HEK293 (cell line): Measurements from ENCODE around the gene LEO1.

Experiments
- CTCF ChIA-PET: fragments of 350-600 bp; formaldehyde crosslinking; extraction: SDS; loops from one replicate; lab custom pipeline; 2021; ENCODE audit warnings: antibody characterized with exemption; lab: Yijun Ruan, JAX
- POLR2A ChIA-PET: fragments of 300-600 bp; formaldehyde crosslinking; extraction: SDS; loops from one replicate; lab custom pipeline; 2020; ENCODE audit warnings: antibody characterized with exemption, inconsistent platforms; lab: Yijun Ruan, JAX
- H3K27ac ChIP-seq: fragments of 200-500 bp; sonication (Bioruptor generic); 2 replicates; pipeline ENCODE4 v1.5.1; 2014; ENCODE audit warnings: low read depth, low read length, control low read depth, inconsistent platforms; ENCODE audit errors: extremely low read depth
- H3K36me3 ChIP-seq, 2 experiments: fragments of 200-500 bp in 1 of 2; sonication (Bioruptor generic) in 1 of 2; 1 replicate in 1 of 2; 2 replicates in 1 of 2; pipeline ENCODE4 v1.5.1; 2014 to 2017; ENCODE audit warnings: inconsistent platforms in 2 of 2, low read length in 2 of 2; ENCODE audit not compliant: control insufficient read depth in 2 of 2, insufficient read depth in 1 of 2
- H3K4me1 ChIP-seq: fragments of 200-500 bp; sonication (Bioruptor generic); 2 replicates; pipeline ENCODE4 v1.5.1; 2014; ENCODE audit warnings: mild to moderate bottlenecking, low read length, inconsistent platforms; ENCODE audit not compliant: control insufficient read depth, insufficient read depth
- H3K4me3 ChIP-seq: 2 replicates; pipeline ENCODE4 v1.5.1; 2011; ENCODE audit warnings: low read depth, mild to moderate bottlenecking, control low read depth, low read length, moderate library complexity
- H3K9me3 ChIP-seq: fragments of 200-500 bp; sonication (Bioruptor generic); 2 replicates; pipeline ENCODE4 v1.5.1; 2014; ENCODE audit warnings: low read depth, low read length, inconsistent platforms; ENCODE audit not compliant: control insufficient read depth, insufficient read depth
- GLIS2 ChIP-seq: fragments of 450-650 bp; formaldehyde crosslinking; IDR thresholded peaks from 2 replicates; pipeline ENCODE4 v1.5.1; 2016; ENCODE audit warnings: missing biosample characterization, missing genetic modification characterization
- KLF1 ChIP-seq: fragments of 450-650 bp; formaldehyde crosslinking; IDR thresholded peaks from 2 replicates; pipeline ENCODE4 v1.5.1; 2016; ENCODE audit warnings: missing biosample characterization, missing genetic modification characterization
- MEIS1 ChIP-seq: sonication (generic); formaldehyde crosslinking; IDR thresholded peaks from 2 replicates; pipeline ENCODE4 v1.8.1; 2022; ENCODE audit warnings: missing genetic modification reagents, mild to moderate bottlenecking, borderline replicate concordance
- PRDM10 ChIP-seq: fragments of 450-650 bp; formaldehyde crosslinking; IDR thresholded peaks from 2 replicates; pipeline ENCODE4 v1.5.1; 2016; ENCODE audit warnings: missing biosample characterization, missing genetic modification characterization
- TCF7L2 ChIP-seq: IDR thresholded peaks from 2 replicates; pipeline ENCODE4 v1.6.1; 2011; ENCODE audit warnings: low read depth, mild to moderate bottlenecking, inconsistent platforms, low read length, moderate library complexity, borderline replicate concordance
- WT1 ChIP-seq: fragments of 450-650 bp; formaldehyde crosslinking; IDR thresholded peaks from 2 replicates; pipeline ENCODE4 v1.5.1; 2016; ENCODE audit warnings: missing biosample characterization, missing genetic modification characterization
- ZBTB20 ChIP-seq: fragments of 450-650 bp; formaldehyde crosslinking; IDR thresholded peaks from 2 replicates; pipeline ENCODE4 v1.5.1; 2016; ENCODE audit warnings: missing biosample characterization, missing genetic modification characterization
- ZEB2 ChIP-seq: fragments of 450-650 bp; formaldehyde crosslinking; IDR thresholded peaks from 2 replicates; pipeline ENCODE4 v1.5.1; 2016; ENCODE audit warnings: missing biosample characterization, missing genetic modification characterization
- ZNF148 ChIP-seq: fragments of 450-650 bp; formaldehyde crosslinking; IDR thresholded peaks from 2 replicates; pipeline ENCODE4 v1.5.0; 2017; ENCODE audit warnings: missing biosample characterization, missing genetic modification characterization, borderline replicate concordance
- ZNF157 ChIP-seq: fragments of 450-650 bp; formaldehyde crosslinking; IDR thresholded peaks from 2 replicates; pipeline ENCODE4 v1.5.1; 2016; ENCODE audit warnings: missing biosample characterization, missing genetic modification characterization
- ZNF2 ChIP-seq: fragments of 450-650 bp; formaldehyde crosslinking; IDR thresholded peaks from 2 replicates; pipeline ENCODE4 v1.5.1; 2016; ENCODE audit warnings: missing biosample characterization, missing genetic modification characterization
- ZNF324 ChIP-seq: fragments of 450-650 bp; formaldehyde crosslinking; IDR thresholded peaks from 2 replicates; pipeline ENCODE4 v1.5.1; 2016; ENCODE audit warnings: missing biosample characterization, missing genetic modification characterization
- ZNF521 ChIP-seq: fragments of 450-650 bp; formaldehyde crosslinking; IDR thresholded peaks from 2 replicates; pipeline ENCODE4 v1.5.1; 2017; ENCODE audit warnings: missing biosample characterization, mild to moderate bottlenecking, missing genetic modification characterization
- ZNF530 ChIP-seq: fragments of 450-650 bp; formaldehyde crosslinking; IDR thresholded peaks from 2 replicates; pipeline ENCODE4 v1.5.1; 2016; ENCODE audit warnings: low read depth, missing biosample characterization, missing genetic modification characterization
- ZNF561 ChIP-seq: fragments of 450-650 bp; IDR thresholded peaks from 2 replicates; pipeline ENCODE4 v1.5.1; 2018; ENCODE audit warnings: missing biosample characterization, missing genetic modification characterization, borderline replicate concordance
- ZNF571 ChIP-seq: fragments of 450-650 bp; formaldehyde crosslinking; IDR thresholded peaks from 2 replicates; pipeline ENCODE4 v1.5.0; 2017; ENCODE audit warnings: missing biosample characterization, missing genetic modification characterization
- TF ChIP-seq, protein P1 (sequence below): fragments of 450-650 bp; formaldehyde crosslinking; IDR thresholded peaks from 2 replicates; pipeline ENCODE4 v1.5.1; 2016; ENCODE audit warnings: missing biosample characterization, missing genetic modification characterization
- TF ChIP-seq, protein P2 (sequence below): fragments of 450-650 bp; formaldehyde crosslinking; IDR thresholded peaks from 2 replicates; pipeline ENCODE4; 2016; ENCODE audit warnings: missing biosample characterization, missing genetic modification characterization
- TF ChIP-seq, protein P3 (sequence below): fragments of 450-650 bp; formaldehyde crosslinking; IDR thresholded peaks from 2 replicates; pipeline ENCODE4 v1.5.1; 2017; ENCODE audit warnings: missing biosample characterization, mild to moderate bottlenecking, missing genetic modification characterization, moderate library complexity
- TF ChIP-seq, protein P4 (sequence below): fragments of 450-650 bp; formaldehyde crosslinking; IDR thresholded peaks from 2 replicates; pipeline ENCODE4 v1.5.1; 2016; ENCODE audit warnings: missing biosample characterization, missing genetic modification characterization, borderline replicate concordance

Gene LEO1

GRCh38 chr15:51973220-51973619, 1.6 kb upstream of the LEO1 start (continued):
- no peak for TF ChIP-seq ZNF148
- no peak for TF ChIP-seq PRDM10 (tag by site-specific recombination)
- TF ChIP-seq MEIS1 (CRISPR knock-in tag): no peak
- no peak for TF ChIP-seq ZNF571 (tag by site-specific recombination)

- Histone ChIP-seq H3K9me3 (no peaks in the 10 kb centered on the region), H3K27ac (peak overlapping the region; percentile 60; the same call in 1 of the 2 replicates), H3K4me3 (peak overlapping the region; percentile 87)
These were observed 575 bp downstream of the LEO1 start for GRCh38 chr15:51971032-51971374.

More at GRCh38 chr15:51971032-51971374, 575 bp downstream of the LEO1 start:
- ChIA-PET POLR2A (interaction anchor here (0.5 to 1.4 kb wide), 7 partner anchors 9 to 218 kb away, joined by 3 to 6 read pairs (median 4); partner anchors contain the start of gene TMOD3), CTCF (interaction anchor here (0.6 to 1.0 kb wide), 5 partner anchors 8 to 256 kb away, joined by 3 to 5 read pairs (median 3); no protein-coding TSS in a partner anchor)
- Histone ChIP-seq H3K4me1 (no peaks in the 10 kb centered on the region), H3K36me3 (peaks cover 0 to under 1% of the 10 kb centered on the region in 2 experiments; a peak in 2 of 3 replicates)
- TF ChIP-seq TCF7L2 (no peak), GLIS2 (no peak), KLF1 (tag by site-specific recombination) (no peak), ZNF157 (tag by site-specific recombination) (no peak), ZBTB20 (tag by site-specific recombination) (no peak), ZNF530 (no peak), ZNF561 (no peak), ZNF324 (no peak), ZNF521 (tag by site-specific recombination) (no peak), WT1 (no peak), ZEB2 (no peak), ZNF2 (tag by site-specific recombination) (no peak)
- TF ChIP-seq, protein P1, sequence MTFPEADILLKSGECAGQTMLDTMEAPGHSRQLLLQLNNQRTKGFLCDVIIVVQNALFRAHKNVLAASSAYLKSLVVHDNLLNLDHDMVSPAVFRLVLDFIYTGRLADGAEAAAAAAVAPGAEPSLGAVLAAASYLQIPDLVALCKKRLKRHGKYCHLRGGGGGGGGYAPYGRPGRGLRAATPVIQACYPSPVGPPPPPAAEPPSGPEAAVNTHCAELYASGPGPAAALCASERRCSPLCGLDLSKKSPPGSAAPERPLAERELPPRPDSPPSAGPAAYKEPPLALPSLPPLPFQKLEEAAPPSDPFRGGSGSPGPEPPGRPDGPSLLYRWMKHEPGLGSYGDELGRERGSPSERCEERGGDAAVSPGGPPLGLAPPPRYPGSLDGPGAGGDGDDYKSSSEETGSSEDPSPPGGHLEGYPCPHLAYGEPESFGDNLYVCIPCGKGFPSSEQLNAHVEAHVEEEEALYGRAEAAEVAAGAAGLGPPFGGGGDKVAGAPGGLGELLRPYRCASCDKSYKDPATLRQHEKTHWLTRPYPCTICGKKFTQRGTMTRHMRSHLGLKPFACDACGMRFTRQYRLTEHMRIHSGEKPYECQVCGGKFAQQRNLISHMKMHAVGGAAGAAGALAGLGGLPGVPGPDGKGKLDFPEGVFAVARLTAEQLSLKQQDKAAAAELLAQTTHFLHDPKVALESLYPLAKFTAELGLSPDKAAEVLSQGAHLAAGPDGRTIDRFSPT (tag by site-specific recombination): no peak
- TF ChIP-seq, protein P2, sequence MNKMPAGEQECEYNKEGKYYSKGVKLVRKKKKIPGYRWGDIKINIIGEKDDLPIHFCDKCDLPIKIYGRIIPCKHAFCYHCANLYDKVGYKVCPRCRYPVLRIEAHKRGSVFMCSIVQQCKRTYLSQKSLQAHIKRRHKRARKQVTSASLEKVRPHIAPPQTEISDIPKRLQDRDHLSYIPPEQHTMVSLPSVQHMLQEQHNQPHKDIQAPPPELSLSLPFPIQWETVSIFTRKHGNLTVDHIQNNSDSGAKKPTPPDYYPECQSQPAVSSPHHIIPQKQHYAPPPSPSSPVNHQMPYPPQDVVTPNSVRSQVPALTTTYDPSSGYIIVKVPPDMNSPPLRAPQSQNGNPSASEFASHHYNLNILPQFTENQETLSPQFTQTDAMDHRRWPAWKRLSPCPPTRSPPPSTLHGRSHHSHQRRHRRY: no peak
- TF ChIP-seq, protein P3, sequence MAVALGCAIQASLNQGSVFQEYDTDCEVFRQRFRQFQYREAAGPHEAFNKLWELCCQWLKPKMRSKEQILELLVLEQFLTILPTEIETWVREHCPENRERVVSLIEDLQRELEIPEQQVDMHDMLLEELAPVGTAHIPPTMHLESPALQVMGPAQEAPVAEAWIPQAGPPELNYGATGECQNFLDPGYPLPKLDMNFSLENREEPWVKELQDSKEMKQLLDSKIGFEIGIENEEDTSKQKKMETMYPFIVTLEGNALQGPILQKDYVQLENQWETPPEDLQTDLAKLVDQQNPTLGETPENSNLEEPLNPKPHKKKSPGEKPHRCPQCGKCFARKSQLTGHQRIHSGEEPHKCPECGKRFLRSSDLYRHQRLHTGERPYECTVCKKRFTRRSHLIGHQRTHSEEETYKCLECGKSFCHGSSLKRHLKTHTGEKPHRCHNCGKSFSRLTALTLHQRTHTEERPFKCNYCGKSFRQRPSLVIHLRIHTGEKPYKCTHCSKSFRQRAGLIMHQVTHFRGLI: no peak
- TF ChIP-seq, protein P4, sequence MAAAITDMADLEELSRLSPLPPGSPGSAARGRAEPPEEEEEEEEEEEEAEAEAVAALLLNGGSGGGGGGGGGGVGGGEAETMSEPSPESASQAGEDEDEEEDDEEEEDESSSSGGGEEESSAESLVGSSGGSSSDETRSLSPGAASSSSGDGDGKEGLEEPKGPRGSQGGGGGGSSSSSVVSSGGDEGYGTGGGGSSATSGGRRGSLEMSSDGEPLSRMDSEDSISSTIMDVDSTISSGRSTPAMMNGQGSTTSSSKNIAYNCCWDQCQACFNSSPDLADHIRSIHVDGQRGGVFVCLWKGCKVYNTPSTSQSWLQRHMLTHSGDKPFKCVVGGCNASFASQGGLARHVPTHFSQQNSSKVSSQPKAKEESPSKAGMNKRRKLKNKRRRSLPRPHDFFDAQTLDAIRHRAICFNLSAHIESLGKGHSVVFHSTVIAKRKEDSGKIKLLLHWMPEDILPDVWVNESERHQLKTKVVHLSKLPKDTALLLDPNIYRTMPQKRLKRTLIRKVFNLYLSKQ: no peak
